Stimulated activated naive CD4-positive, alpha-beta T cell treated with Interleukin-2 at 50 U/mL for 16 hours (primary cell): ENCODE results near the gene TARS3.
"Not testable (repeated sequence)": the region's sequence is repeated elsewhere in the genome, so short reads cannot be mapped to it uniquely, and the experiment has no call there.

Experiments
- DNase-seq: peaks from one replicate; lab custom pipeline; 2025; lab: John Stamatoyannopoulos, UW

The TARS3 gene

GRCh38 chr15:101654171-101654570, 70.1 kb downstream of the TARS3 start:
- no peak for DNase-seq

GRCh38 chr15:101652786-101653430, 71.4 kb downstream of the TARS3 start:
- peak; percentile 13 for DNase-seq

- DNase-seq = peak; percentile 94
These were observed 72.0 kb downstream of the TARS3 start, which contains the start of gene TM2D3 for GRCh38 chr15:101652098-101652785. Gene TM2D3 (minus strand): TSS chr15:101652381. CDS start chr15:101652361, 20 bp downstream.

GRCh38 chr15:101651554-101652097, 72.6 kb downstream of the TARS3 start:
- DNase-seq = no peak

GRCh38 chr15:101650145-101650544, 74.1 kb downstream of the TARS3 start:
- no peak for DNase-seq

GRCh38 chr15:101648356-101648755, 75.9 kb downstream of the TARS3 start:
- no peak for DNase-seq

GRCh38 chr15:101647251-101647650, 77.0 kb downstream of the TARS3 start:
- no peak for DNase-seq

- no peak for DNase-seq
These were observed 77.6 kb downstream of the TARS3 start for GRCh38 chr15:101646672-101647071.

- no peak for DNase-seq
These were observed 81.9 kb downstream of the TARS3 start for GRCh38 chr15:101642361-101642760.

GRCh38 chr15:101641894-101642293, 82.4 kb downstream of the TARS3 start:
- DNase-seq = no peak

GRCh38 chr15:101641129-101641764, 83.0 kb downstream of the TARS3 start:
- DNase-seq = peak; percentile 62

GRCh38 chr15:101639667-101640066, 84.6 kb downstream of the TARS3 start:
- DNase-seq = no peak

GRCh38 chr15:101637919-101638318, 86.4 kb downstream of the TARS3 start:
- DNase-seq = no peak

- no peak for DNase-seq
These were observed 86.8 kb downstream of the TARS3 start for GRCh38 chr15:101637516-101637915.

GRCh38 chr15:101637038-101637437, 87.2 kb downstream of the TARS3 start:
- no peak for DNase-seq

- no peak for DNase-seq
These were observed 88.1 kb downstream of the TARS3 start for GRCh38 chr15:101635944-101636727.

- no peak for DNase-seq
These were observed 90.9 kb downstream of the TARS3 start for GRCh38 chr15:101633356-101633755.

- DNase-seq = not testable (repeated sequence)
These were observed 97.5 kb downstream of the TARS3 start for GRCh38 chr15:101626729-101627128.

GRCh38 chr15:101625980-101626379, 98.3 kb downstream of the TARS3 start:
- DNase-seq = no peak

- DNase-seq = no peak
These were observed 99.1 kb downstream of the TARS3 start for GRCh38 chr15:101625184-101625583.

- DNase-seq = no peak
These were observed 100.6 kb downstream of the TARS3 start for GRCh38 chr15:101623367-101624304.
